Hepatocyte (in vitro differentiated cells): Measurements from ENCODE around the gene RAB22A.

ENCODE experiments used
- CTCF ChIP-seq: fragments of 200-600 bp; sonication (generic); IDR thresholded peaks from 2 replicates; pipeline ENCODE4 v1.5.1; 2016; ENCODE audit warnings: antibody characterized with exemption, mild to moderate bottlenecking; ENCODE audit not compliant: poor library complexity
- EZH2 ChIP-seq: fragments of 200-600 bp; sonication (generic); IDR thresholded peaks from 2 replicates; pipeline ENCODE4 v1.6.1; 2016; ENCODE audit warnings: antibody characterized with exemption, mild to moderate bottlenecking, borderline replicate concordance
- EZH2phosphoT487 ChIP-seq: fragments of 200-600 bp; sonication (generic); IDR thresholded peaks from one replicate; pipeline ENCODE4 v1.6.1; 2018; ENCODE audit warnings: antibody characterized with exemption, mild to moderate bottlenecking, low read depth, moderate library complexity; ENCODE audit not compliant: unreplicated experiment, severe bottlenecking

GRCh38 chr20:58362206-58362516, 52.6 kb downstream of the RAB22A start:
- no peak for TF ChIP-seq CTCF
- TF ChIP-seq EZH2phosphoT487: no peak
- TF ChIP-seq EZH2: no peak
